T follicular helper cell (primary cell): ENCODE results near the gene PMEL.
"Not testable (repeated sequence)": the region's sequence is repeated elsewhere in the genome, so short reads cannot be mapped to it uniquely, and the experiment has no call there.

Source experiments
- DNase-seq: peaks from one replicate; pipeline ENCODE4 v3.0.0-alpha.2; 2020; ENCODE audit warnings: low read depth

PMEL gene

DNA sequence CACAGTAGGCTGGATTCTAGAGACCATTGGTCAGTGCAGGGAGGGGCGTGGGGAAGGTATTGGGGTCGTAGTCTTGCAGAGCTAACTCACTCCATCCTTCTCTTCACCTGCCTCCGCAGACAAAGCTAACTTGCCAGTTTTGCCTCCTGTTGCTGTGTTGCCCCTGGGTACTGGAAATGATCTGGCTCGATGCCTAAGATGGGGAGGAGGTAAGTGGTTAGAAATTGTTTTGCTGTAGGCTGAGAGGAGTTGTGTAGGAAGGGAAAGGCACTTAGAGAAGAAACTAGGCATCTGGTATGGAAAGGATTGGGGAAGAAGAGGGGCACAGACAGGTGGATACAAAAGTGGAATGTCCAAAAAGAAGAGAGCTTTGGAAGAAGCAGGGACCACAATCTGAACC lies 23.8 kb downstream of the PMEL start:
- no peak for DNase-seq

DNA sequence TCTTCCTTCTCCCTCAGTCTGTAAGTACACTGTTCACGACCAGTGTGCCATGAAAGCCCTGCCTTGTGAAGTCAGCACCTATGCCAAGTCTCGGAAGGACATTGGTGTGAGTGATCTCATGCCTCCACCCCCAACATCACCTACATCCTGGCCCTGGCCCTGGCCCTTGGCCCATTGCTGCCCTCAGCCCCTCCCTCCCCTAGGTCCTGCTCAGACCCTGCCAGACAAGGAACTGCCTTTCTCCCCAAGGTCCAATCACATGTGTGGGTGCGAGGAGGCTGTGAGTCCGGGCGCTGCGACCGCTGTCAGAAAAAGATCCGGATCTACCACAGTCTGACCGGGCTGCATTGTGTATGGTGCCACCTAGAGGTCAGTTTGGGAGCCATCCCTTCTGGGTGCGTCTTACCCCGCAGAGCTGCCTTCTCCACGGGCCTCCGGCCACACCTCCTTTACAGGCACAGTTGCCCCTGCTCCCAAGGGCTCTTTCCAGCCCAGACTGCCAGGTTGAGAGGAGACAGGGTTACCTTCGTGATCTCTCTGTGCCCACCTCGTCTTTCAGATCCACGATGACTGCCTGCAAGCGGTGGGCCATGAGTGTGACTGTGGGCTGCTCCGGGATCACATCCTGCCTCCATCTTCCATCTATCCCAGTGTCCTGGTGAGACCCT lies 25.6 kb downstream of the PMEL start:
- DNase-seq: peak; percentile 80

DNA sequence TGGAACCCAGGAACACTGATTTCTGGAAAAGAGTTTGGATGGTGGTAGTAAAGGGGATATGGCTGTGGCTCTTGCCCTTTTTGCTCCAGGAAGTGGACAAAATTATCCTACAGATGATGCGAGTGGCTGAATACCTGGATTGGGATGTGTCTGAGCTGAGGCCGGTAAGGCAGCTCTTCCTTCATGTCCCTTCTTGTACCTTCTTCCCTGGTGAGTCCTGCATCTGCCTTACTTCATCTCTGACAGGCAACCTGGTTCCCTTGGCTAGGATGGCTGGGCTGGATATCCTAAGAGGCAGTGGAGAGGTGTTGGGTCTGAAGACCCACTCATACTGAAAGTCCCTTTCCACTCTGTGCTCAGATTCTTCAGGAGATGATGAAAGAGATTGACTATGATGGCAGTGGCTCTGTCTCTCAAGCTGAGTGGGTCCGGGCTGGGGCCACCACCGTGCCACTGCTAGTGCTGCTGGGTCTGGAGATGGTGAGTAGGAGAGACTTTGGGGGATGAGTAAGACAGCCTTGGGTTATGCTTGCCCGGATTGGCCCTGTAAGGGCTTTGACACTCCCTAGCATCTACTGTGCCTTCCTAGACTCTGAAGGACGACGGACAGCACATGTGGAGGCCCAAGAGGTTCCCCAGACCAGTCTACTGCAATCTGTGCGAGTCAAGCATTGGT lies 26.9 kb downstream of the PMEL start:
- DNase-seq: no peak

DNA sequence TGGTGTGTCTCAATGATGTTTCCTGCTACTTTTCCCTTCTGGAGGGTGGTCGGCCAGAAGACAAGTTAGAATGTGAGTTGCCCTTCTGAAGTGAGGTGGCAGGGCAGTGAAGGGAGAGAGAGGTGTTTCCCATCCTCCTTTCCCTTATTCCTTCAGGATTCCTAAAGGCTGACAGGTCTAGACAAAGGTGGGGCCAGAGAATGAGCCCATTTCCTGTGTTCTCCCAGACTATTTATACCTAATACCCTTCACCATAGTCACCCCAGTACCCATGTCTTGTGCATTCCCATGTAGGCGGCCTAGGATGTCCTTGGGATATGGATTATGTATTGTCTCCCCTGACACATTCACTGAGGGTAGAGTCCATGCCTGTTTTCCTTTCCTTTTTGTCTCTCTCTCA lies 27.9 kb downstream of the PMEL start:
- no peak for DNase-seq

DNA sequence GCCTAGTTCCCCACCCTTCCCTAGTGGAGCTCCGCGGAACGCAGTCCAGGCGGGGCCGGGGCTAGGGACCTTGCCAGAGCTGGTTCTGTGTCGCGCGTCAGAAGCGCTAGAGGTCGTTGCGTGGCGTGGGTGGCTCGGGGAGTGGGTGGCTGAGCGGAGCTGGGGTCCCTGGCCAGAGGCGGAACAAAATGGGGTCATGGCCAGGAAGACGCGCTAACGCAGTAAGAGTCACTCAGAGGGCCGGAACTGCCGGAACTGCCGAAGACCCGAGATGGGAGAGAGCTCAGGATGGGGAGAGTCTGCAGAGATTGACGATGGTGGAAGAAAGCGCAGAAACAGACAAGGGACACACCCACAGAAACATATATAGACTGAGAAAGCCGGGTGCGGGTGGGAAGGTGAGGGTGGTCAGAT lies 30.1 kb downstream of the PMEL start:
- DNase-seq: no peak

DNA sequence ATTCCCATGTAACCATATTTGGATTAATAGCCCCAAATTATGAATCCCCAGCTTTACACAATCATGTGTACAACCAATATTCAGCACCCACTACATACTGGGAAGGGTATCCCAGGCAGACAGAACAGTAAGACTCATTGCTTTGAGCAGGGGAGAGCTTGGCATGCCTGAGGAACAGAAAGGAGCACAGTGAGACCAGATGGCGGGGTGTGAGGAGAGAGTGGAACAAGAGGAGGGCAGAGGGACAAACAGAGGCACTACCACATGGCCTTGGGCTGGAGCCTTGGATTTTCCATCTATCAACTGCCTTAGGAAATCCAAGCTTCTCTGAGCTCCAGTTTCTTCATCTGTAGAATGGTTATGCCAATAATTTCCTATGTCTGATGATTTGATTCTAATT lies 31.1 kb downstream of the PMEL start:
- no peak for DNase-seq

DNA sequence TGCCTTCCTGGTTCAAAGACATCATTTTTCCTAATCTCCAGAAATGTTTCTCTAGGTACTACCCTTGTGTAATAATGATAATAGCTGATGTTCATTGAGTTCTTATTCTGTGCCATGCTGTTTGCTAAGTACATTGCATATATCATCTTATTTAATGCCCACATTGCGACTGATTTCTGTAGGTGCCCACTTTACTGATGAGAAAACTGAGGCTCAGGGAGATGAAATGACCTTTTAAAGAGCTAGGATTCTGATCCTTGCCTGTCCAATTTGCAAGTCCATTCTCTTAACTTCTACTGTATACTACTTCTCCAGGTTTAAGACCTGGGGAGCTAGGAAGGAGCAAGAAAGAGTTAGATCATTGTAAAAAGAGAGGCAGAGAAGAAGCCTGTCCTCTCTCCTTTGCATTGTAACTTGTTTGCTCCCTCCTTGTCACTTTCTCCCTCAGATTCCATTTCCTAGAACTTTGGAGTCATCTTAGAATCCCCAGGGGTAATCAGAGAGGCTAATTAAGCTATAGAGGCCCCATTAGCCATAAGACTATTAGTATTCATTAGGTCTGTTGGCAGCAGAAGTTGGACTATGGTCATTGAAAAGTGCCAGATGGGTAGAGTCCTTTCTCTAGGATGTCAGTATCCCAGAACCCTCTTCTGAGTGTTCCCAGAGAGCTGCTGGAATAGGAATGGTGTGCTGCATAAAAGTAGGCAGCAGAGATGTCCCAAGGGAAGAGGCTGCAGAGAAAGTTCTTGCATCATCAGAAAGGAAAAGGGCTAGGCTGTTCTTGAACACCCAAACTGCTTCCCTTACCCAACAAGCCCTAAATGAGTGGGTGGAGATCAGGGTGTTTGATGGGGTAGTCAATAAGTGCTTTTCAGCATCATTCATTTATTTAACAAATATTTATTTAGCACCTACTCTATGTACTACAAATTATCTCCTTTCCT lies 31.8 kb downstream of the PMEL start:
- DNase-seq: no peak

DNA sequence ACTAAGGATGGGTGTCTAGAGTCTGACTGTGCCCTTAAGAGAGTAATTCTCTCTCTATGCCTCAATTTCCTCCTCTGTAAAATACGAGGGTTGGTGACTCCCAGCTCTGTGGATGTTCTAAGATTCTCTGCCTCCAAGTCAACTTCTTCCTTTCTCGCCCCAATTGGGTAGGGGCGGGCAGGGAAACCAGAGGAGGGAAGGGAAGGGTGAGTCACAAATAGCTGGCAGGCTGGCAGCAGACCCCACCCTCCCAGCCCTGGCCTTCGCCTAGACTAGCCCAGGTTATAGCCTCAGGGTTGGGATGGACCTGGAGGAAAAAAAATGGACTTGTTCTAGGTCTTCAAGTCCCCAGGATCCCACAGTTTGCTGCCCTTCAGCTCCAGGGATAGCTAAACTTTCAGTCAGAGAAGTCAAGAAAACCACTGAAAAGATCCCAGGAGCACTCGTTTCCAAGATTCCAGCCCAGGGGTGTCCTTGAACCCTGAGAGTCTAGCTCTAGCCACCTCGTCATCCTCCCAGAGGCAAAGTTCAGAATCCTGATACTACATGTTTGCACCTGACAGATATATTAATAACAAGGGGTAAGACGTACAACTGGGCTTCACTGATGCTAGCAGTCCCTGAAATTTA lies 32.6 kb downstream of the PMEL start:
- DNase-seq: no peak

DNA sequence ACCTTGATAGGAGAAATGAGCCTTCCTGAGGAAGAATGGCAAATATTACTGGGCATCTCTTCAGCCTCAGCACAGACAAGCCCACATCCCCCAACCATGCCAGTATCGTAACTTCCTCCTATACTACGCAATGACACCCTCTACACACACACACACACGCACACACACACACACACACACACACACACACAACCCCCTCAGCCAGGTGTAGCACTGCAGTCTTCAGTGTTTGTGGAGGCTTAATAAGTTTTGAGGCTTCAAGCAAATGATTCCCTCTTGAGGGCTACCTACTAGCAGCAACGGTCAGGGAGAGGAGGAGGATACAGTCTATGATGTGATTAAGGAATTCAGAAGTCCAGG lies 33.3 kb downstream of the PMEL start:
- peak; percentile 24 for DNase-seq

DNA sequence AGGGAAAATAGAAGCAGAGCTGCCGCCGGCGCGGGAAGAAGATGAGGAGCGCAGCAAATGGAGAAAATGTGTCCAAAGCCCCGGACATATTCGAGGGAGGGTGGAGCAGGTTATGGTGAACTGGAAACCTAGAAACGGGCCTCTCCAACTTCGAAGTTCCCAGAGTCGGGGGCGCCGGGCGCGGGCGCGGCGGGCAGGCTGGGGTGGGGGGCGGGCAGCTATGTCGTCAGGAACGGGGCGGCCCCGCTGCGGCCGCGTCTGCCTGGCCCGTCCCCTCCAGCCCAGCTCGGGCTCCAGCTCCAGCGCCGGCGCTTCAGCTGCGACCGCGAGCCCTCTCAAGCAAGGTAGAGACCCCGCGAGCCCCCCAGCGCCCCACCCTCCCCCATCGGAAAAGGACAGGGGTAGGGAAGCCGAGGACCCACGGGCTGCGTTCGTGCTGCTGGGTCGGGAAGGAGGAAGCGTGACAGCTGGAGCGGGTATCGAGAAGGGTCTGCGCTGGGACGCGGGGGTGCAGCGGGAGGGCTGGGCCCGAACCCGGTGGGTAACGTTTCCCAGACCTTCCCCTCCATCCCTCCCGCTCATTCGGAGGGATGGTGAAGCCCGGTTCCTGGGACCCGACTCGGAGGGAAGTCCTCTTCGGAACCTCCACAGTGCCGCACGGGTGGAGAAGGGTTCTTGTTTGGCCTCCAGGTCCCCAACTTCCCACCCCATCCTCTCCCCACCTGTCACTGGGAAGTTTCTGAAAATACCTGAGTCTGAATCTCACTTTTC lies 33.9 kb downstream of the PMEL start:
- peak; percentile 19 for DNase-seq

DNA sequence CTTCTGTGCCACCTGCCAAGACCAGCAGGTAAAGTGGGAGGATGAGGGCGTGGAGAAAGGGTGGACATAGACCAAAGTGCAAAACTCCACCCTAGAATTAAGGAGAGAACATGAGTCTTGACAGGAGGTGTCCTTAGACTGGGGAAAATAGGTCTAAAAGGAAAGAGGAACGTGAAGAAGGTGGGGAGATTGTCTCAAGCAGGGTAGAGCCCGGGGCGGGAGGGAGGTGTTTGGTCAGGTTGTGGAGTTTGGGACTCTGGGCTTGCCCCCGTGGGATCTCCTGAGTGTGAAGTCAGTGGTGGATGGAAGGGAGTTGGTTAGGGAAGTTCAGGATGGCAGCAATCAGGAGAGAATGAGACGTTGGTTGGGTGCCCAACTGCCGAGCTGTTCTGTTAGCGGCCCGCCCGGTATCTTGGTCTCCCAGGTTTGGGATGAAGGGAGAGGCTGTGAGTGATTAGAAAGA lies 34.5 kb downstream of the PMEL start:
- no peak for DNase-seq

DNA sequence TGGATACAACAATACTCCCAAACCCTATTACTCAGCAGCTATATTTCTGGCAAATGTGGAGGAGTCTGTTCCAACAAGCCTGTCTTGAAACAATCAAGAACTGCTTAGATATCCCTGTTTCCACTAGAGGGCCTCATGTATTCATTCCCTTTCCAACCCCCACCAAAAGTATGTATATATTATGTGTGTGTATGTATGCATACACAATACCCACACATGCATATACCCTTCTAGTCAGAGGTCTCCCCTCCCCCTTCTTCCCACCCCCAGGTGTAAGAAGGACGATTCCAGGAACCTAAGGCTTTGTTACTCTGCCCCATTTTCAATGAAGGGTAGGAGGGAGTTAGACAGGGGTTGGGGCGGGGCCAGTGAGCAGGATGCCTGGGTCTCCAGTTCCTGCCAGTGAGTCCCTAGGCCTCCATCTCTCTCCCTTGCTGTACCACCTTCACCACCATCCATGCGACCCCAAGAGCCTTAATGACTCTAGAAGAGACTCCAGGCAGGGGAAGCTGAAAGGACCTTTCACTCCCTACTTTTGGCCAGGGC lies 35.0 kb downstream of the PMEL start, which contains the start of gene DGKA:
Gene DGKA (plus strand): TSS at position 392 of the 546 bp plus-strand sequence. CDS start 5,342 bp downstream, outside the sequence.
- DNase-seq: peak; percentile 60

DNA sequence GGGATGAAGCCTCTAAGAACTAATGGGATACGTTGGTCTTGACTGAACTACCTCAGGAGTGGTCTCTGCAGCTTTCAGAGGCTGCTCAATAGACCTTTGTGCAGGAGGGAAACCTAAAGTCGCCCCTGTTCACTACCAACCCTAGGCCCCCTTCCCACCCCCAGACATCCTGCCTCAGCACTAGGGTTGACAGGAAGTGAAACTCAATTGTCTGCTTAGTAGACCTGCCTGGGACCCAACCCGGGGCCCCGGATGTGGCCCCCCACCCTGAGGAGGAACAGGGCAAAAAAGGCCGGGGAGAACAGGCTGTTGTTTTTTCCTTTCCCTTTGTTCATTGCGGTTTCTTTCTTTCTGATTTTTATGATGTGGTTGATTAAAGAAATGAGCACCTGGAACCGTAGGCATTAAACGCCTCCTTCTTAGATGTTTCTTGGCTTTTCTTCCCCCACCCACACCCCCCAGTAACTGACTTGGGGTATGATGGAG lies 36.5 kb downstream of the PMEL start:
- DNase-seq: peak; percentile 87

DNA sequence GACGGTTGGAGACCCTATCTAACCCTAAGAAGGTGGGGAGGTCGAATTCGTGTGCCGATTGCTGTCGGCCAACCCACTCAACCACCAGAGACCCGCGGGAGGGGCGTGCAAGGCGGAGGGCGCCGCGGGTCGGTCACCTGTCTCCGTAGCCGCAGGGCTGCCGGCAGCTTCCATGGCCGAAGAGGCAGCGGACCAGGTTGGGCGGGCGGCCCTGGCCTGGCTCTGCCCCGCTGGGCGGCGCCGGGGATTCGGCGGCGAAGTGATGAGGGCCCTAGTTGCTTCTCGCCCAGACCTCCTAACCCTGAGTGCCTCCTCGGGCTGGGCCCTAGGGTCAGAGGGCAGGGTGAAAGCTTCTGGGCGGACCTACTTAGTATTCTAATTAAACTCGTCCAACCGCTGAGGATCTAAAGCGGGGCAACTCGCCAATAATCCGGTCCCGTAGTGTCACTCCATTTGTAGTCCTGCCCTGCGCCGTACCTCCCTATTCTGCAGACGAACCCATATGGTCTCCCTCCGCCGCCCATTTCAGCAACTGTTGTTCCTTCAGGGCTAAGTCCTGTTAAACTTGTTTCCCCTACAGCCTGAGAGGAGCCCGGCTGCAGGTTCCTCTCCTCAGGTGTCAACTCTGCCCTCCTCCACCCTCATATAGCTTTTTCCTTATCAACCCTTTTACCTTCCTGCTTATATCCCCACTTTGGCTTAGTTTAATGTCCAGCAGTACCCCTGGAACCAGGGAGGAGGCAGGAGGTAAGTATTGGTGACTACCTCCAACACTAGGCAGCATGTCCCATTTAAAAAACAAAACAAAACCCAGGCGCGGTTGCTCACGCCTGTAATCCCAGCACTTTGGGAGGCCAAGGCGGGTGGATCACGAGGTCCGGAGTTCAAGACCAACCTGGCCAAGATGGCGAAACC lies 38.0 kb downstream of the PMEL start, which contains the start of gene PYM1:
Gene PYM1 (minus strand): TSS at position 307 of the 915 bp plus-strand sequence. CDS start 133 bp downstream, at position 174.
- DNase-seq: peak; percentile 42

DNA sequence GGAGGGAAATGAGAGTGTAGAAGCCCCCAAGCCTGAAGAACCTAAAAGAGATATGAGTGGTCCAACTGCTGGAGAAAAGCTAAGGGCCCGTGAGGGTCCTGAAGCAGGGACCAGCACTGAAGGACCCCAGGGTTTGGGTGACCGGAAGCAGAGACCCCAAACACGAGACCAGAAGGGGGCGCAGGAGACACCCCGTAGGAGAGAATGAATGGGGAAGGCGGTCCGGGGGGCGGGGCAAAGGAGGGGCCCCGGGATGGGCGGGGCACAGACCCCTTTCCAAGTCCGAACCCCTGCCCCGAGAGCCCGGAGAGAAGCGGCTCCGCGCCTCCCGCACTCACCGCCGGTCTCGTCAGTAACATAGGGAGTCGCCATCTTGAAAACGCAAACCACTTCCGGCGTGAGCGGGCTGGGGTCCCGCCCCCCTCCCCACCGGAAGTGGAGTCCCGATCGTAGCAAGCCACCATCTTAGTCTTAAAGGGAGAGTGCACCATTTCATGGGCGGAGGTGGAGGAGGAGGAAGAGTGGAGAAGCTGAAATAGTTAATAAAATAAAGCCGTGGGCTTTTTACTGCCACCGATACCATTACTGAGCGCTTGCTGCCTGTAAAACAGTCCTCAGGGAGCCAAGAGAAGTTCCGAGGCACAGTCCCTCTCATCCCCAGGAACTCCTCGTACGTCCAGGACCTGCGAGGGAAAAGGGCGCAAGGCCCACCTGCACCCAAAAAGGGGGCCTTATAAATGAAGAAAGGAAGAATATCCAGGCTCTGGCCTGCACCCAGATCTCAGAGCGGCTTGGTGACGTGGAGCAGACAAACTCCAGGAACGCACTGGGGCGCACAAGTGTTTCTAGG lies 38.9 kb downstream of the PMEL start:
- DNase-seq: peak; percentile 85

DNA sequence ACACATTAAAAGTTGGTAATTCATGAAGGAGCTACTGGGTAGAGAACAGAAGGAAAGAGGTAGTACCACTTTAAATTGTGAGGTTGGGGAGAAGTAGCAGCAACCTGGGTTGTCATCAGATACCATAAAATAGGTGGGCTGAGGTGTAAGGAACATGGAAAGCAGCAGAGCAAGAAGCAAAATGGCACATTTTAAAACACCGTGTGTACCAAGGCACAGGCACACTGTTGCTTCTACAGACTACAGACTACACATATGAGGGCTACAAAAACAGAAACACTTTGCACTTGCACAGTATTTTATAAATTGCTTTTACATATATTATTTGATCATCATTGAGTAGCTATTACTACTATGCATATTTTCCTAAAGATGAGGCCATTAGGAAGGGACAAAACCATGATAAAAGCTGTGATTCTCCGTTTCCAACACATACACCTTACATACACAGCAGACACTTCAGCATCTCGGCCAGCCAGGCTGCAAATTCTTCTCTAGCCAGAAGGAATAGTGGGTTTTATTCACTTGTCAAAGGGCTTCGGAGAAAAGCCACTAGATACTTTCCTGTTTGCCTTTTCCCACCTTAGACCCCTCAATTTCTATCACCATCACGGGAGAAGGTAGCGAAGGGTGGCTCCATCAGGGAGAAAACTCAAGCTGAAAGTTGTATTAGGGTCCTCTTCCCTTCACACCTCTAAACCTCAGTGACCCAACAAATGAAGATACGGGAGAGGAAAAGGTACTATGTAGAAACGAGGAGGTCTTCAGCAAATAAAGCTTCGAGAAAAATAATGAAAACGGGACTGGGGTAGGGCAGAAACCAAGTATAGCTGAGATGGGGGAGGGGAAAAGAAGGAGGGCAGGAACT lies 39.7 kb downstream of the PMEL start:
- no peak for DNase-seq

DNA sequence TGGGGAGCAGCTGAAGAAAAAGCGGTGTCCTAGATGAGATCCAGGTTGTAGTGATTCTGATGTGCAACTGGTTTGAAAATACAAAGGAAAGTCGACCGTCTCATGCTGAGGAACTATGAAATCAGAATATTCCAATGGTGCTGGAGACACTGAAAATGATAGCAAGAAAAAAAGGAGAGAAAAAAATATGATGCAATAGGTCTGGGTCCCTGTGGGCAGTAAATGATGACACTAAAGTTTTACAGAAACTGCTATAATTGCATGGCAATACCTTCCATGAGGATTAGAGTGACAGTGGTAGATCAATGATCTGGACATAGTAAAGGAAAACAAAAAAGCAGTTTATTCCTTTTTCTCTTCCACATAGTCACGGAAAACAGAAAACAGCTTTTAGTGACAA lies 40.5 kb downstream of the PMEL start:
- DNase-seq: no peak

DNA sequence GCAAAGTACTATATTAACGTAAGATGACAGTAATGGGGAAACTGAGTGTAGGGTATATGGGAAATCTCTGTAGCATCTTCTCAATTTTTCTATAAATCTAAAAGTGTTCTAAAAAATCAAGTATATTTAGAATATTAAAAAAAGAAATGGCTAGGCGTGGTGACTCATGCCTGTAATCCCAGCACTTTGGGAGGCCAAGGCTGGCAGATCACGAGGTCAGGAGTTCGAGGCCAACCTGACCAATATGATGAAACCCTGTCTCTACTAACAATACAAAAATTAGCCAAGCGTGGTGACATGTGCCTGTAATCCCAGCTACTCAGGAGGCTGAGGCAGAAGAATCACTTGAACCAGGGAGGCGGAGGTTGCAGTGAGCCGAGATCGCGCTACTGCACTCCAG lies 42.2 kb downstream of the PMEL start:
- not testable (repeated sequence) for DNase-seq
